Nephron (organoid): ENCODE measurements around the gene GUCY1A1.

ENCODE experiments used
- H3K27ac Mint-ChIP-seq, 3 experiments: 2 replicates each; pipeline ENCODE4 v1.8.0; 2020; ENCODE audit warnings: mixed read lengths in 3 of 3, mild to moderate bottlenecking in 2 of 3, moderate library complexity in 1 of 3
- H3K27me3 Mint-ChIP-seq: 2 replicates; pipeline ENCODE4 v1.8.0; 2021; ENCODE audit warnings: low read depth, mild to moderate bottlenecking, moderate library complexity, mixed read lengths
- H3K36me3 Mint-ChIP-seq: 2 replicates; pipeline ENCODE4 v1.8.0; 2020; ENCODE audit warnings: low read depth, mixed read lengths
- H3K4me1 Mint-ChIP-seq: 2 replicates; pipeline ENCODE4 v1.8.0; 2020; ENCODE audit warnings: mixed read lengths
- H3K4me3 Mint-ChIP-seq, 3 experiments: 2 replicates each; pipeline ENCODE4 v1.8.0; 2020; ENCODE audit warnings: mild to moderate bottlenecking in 3 of 3, mixed read lengths in 3 of 3, moderate library complexity in 2 of 3
- H3K9me3 Mint-ChIP-seq: 2 replicates; pipeline ENCODE4 v1.8.0; 2020; ENCODE audit warnings: mixed read lengths
- TF ChIP-seq, protein P1 (sequence below), 3 experiments: fragments of 200-600 bp; sonication (generic); IDR thresholded peaks; one replicate each; pipeline ENCODE4 v1.5.0; 2021; ENCODE audit warnings: antibody characterized with exemption in 3 of 3; ENCODE audit not compliant: unreplicated experiment in 3 of 3

Gene GUCY1A1

DNA sequence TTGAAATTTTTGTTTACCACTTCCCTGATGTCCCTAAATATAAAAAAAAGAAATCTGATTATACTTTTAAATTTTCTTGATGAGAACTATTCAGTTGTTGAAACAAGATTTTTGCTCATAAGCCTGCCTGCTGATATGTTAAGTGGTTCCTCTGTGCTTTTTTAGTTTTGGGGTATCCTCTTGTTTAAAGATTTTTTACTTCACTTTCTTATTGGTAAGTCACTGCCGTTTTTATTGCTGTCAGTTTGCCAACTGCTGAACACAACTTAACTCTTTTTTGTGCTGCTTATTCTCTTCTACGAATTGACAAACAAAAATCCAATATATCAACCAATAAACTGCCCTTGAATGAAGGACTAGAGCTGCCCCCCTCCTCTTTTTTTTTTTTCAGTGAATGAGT, 39.5 kb downstream of the GUCY1A1 start:
- H3K4me3 Mint-ChIP-seq: no peak overlapping the region
- H3K27me3 Mint-ChIP-seq: no peaks in the 10 kb centered on the region
- no peaks in the 10 kb centered on the region for H3K9me3 Mint-ChIP-seq
- H3K27ac Mint-ChIP-seq: peak overlapping the region in 2 of 3 experiments; percentile 67 to 88
- H3K36me3 Mint-ChIP-seq: peaks cover 25% of the 10 kb centered on the region
- H3K4me1 Mint-ChIP-seq: peaks cover 22% of the 10 kb centered on the region
- TF ChIP-seq, protein P1, sequence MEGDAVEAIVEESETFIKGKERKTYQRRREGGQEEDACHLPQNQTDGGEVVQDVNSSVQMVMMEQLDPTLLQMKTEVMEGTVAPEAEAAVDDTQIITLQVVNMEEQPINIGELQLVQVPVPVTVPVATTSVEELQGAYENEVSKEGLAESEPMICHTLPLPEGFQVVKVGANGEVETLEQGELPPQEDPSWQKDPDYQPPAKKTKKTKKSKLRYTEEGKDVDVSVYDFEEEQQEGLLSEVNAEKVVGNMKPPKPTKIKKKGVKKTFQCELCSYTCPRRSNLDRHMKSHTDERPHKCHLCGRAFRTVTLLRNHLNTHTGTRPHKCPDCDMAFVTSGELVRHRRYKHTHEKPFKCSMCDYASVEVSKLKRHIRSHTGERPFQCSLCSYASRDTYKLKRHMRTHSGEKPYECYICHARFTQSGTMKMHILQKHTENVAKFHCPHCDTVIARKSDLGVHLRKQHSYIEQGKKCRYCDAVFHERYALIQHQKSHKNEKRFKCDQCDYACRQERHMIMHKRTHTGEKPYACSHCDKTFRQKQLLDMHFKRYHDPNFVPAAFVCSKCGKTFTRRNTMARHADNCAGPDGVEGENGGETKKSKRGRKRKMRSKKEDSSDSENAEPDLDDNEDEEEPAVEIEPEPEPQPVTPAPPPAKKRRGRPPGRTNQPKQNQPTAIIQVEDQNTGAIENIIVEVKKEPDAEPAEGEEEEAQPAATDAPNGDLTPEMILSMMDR (IDR thresholded peaks at IDR 0.05; ENCODE audit: unreplicated experiment in 3 of 3): no peak

DNA sequence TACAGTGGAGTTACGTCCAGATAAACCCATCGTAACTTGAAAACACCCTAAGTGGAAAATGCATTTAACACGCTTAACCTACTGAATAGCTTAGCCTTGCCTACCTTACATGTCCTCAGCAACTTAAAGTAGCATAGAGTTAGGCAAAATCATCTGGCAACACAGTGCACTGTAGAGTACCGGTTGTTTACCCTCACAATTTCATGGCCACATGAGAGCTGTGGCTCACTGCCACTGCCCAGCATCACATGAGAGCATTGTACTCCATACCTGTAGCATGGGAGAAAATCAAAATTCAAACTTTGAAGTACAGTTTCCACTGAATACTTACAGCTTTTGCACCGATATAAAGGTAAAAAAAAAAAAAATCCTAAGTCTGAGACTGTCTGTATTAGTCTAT, 40.6 kb downstream of the GUCY1A1 start:
- Mint-ChIP-seq H3K9me3 (no peaks in the 10 kb centered on the region), H3K27ac (peak overlapping the region in 2 of 3 experiments; percentile 50 to 62), H3K4me1 (peaks cover 22% of the 10 kb centered on the region), H3K36me3 (peaks cover 18% of the 10 kb centered on the region), H3K4me3 (no peak overlapping the region), H3K27me3 (no peaks in the 10 kb centered on the region)
- TF ChIP-seq, protein P1 (IDR thresholded peaks at IDR 0.05; ENCODE audit: unreplicated experiment in 3 of 3): no peak

DNA sequence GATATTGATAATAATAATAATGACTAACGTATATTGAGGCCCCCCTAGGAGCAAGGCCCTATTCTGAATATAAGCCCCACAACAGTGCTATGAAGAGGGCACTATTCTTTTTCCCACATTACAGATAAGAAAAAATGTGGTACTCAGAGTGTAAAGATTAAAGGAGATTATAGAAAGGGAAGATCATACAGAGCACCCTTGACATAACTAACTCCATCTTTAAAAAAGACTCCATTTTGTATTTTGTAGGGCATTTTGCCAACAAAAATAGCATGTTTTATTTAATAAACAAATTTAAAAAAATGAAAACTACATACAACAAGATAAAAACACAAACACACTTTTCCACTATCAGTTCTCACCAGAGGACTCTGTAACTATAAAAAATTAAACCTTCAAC, 42.1 kb downstream of the GUCY1A1 start:
- H3K36me3 Mint-ChIP-seq: peaks cover 28% of the 10 kb centered on the region
- peak overlapping the region in 1 of 3 experiments; percentile 27 for H3K27ac Mint-ChIP-seq
- no peaks in the 10 kb centered on the region for H3K27me3 Mint-ChIP-seq
- TF ChIP-seq, protein P1 (IDR thresholded peaks at IDR 0.05; ENCODE audit: unreplicated experiment in 3 of 3): no peak
- no peaks in the 10 kb centered on the region for H3K9me3 Mint-ChIP-seq
- H3K4me1 Mint-ChIP-seq: peaks cover 19% of the 10 kb centered on the region
- no peak overlapping the region for H3K4me3 Mint-ChIP-seq

DNA sequence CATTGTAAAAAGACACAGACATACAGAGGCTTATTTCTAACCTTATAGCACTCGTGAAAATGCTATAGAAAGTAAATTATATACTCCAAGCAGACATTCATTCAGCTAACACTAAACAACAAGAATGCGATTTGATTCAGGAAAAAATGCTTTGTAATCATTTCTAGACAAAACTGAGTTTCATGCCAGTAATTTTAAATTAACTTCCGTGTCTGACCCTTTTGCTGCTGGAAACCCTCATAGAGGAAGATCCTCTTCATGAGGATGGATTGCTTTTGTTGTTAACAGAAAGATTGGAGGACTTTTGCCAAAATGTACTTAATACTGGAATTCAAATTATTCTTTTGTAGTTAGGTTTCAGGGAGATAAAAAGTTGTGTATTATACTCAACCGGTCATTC, 43.3 kb downstream of the GUCY1A1 start:
- peaks cover 19% of the 10 kb centered on the region for H3K4me1 Mint-ChIP-seq
- TF ChIP-seq, protein P1 (IDR thresholded peaks at IDR 0.05; ENCODE audit: unreplicated experiment in 3 of 3): no peak
- H3K36me3 Mint-ChIP-seq: peaks cover 28% of the 10 kb centered on the region
- H3K4me3 Mint-ChIP-seq: no peak overlapping the region
- H3K27ac Mint-ChIP-seq: peak overlapping the region; percentile 11 to 48 (median 42)
- no peaks in the 10 kb centered on the region for H3K27me3 Mint-ChIP-seq
- H3K9me3 Mint-ChIP-seq: no peaks in the 10 kb centered on the region

DNA sequence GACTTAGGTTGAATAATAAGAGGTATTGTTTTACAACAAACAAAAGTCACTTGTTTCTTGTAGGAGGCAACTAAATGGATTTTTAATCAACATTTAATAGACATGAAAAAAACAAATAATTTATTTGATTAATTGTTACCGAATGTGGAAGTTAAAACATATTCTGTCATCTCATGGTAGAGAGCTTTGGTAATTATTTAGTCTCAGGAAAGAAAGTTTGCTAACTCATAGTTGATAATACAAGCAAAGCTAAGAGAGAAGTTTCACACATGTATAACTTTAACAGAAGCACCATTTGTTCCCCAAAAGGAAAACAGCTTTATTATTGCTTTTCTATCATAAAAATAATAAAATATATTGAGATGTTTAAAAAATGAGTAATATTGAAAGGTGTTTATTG, 44.9 kb downstream of the GUCY1A1 start:
- Mint-ChIP-seq H3K9me3 (no peaks in the 10 kb centered on the region), H3K27me3 (no peaks in the 10 kb centered on the region), H3K36me3 (peaks cover 39% of the 10 kb centered on the region), H3K4me1 (peaks cover 8% of the 10 kb centered on the region), H3K4me3 (no peak overlapping the region), H3K27ac (no peak overlapping the region)
- TF ChIP-seq, protein P1 (IDR thresholded peaks at IDR 0.05; ENCODE audit: unreplicated experiment in 3 of 3): no peak

DNA sequence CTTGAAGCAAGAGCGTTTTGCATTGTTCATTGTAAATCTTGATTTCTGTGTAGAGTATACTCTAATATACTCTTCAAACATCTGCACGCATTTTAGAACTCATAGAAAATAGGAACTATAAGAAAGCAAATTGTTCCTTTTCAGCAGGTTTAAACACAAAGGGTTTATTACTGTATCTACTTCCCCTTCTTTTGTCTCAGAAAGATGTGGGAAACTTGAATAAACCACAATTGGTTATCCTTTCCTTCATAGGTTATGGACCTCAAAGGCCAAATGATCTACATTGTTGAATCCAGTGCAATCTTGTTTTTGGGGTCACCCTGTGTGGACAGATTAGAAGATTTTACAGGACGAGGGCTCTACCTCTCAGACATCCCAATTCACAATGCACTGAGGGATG, 46.2 kb downstream of the GUCY1A1 start:
- TF ChIP-seq, protein P1 (IDR thresholded peaks at IDR 0.05; ENCODE audit: unreplicated experiment in 3 of 3): no peak

More for the DNA sequence above, 46.2 kb downstream of the GUCY1A1 start:
- peaks cover 6% of the 10 kb centered on the region for H3K4me1 Mint-ChIP-seq
- H3K27me3 Mint-ChIP-seq: no peaks in the 10 kb centered on the region
- H3K9me3 Mint-ChIP-seq: no peaks in the 10 kb centered on the region
- H3K4me3 Mint-ChIP-seq: no peak overlapping the region
- no peak overlapping the region for H3K27ac Mint-ChIP-seq
- H3K36me3 Mint-ChIP-seq: peaks cover 47% of the 10 kb centered on the region
